Memory B cell (primary cell): ENCODE data around the gene PDCD6IP.
"Not testable (repeated sequence)": the region's sequence is repeated elsewhere in the genome, so short reads cannot be mapped to it uniquely, and the experiment has no call there.

ENCODE experiments used
- ATAC-seq: fragments of 150-1000 bp; cut with Tn5 transposase; 2 replicates; pipeline ENCODE4 v1.10.0; 2021; ENCODE audit warnings: low read depth, mild to moderate bottlenecking, moderate library complexity
- DNase-seq, 2 donors: peaks; one replicate each; pipeline ENCODE4 v3.0.0; 2022; ENCODE audit warnings: low spot score in 2 of 2
- H3K27ac Mint-ChIP-seq: one replicate; pipeline ENCODE4 v1.8.0; 2022; ENCODE audit warnings: mild to moderate bottlenecking, moderate library complexity, mixed read lengths
- H3K27me3 Mint-ChIP-seq: one replicate; pipeline ENCODE4 v1.8.0; 2022; ENCODE audit warnings: mixed read lengths
- H3K36me3 Mint-ChIP-seq: one replicate; pipeline ENCODE4 v1.8.0; 2022; ENCODE audit warnings: mild to moderate bottlenecking, mixed read lengths
- H3K4me1 Mint-ChIP-seq: one replicate; pipeline ENCODE4 v1.8.0; 2022; ENCODE audit warnings: mixed read lengths
- H3K4me3 Mint-ChIP-seq: one replicate; pipeline ENCODE4 v1.8.0; 2022; ENCODE audit warnings: mild to moderate bottlenecking, moderate library complexity, mixed read lengths
- H3K9me3 Mint-ChIP-seq: one replicate; pipeline ENCODE4 v1.8.0; 2022; ENCODE audit warnings: mixed read lengths

PDCD6IP gene, protein sequence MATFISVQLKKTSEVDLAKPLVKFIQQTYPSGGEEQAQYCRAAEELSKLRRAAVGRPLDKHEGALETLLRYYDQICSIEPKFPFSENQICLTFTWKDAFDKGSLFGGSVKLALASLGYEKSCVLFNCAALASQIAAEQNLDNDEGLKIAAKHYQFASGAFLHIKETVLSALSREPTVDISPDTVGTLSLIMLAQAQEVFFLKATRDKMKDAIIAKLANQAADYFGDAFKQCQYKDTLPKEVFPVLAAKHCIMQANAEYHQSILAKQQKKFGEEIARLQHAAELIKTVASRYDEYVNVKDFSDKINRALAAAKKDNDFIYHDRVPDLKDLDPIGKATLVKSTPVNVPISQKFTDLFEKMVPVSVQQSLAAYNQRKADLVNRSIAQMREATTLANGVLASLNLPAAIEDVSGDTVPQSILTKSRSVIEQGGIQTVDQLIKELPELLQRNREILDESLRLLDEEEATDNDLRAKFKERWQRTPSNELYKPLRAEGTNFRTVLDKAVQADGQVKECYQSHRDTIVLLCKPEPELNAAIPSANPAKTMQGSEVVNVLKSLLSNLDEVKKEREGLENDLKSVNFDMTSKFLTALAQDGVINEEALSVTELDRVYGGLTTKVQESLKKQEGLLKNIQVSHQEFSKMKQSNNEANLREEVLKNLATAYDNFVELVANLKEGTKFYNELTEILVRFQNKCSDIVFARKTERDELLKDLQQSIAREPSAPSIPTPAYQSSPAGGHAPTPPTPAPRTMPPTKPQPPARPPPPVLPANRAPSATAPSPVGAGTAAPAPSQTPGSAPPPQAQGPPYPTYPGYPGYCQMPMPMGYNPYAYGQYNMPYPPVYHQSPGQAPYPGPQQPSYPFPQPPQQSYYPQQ

DNA sequence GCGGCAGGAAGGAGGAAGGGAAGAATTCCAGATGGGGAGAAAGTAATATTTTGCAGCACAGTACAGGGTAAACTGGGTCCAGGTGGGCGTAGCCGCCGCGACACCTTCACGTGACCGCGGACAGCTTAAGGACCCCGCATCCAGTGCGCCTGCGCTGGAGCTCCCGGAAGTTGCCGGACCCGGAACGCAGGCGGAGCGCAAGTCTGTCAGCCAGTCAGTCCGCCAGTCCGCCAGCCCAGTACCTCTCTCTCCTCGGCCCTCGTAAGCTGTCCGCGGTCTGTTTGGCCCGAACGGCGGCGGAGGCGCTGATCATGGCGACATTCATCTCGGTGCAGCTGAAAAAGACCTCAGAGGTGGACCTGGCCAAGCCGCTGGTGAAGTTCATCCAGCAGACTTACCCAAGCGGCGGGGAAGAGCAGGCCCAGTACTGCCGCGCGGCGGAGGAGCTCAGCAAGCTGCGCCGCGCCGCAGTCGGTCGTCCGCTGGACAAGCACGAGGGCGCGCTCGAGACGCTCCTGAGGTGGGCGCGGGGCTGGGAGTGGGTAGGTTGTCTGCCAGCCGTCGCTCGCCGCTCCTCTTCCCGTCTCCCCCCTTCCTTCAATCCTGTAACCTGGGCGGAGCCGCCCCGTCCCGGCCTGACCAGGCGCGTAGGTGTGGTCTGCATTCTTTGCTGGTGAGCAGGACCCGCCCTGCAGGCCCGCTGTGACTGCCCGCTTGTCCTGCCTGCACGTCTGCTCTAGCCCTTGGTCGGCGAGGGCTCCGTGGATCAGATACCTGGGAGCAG lies at the start of gene PDCD6IP:
TSS of gene PDCD6IP (plus strand) at position 213 of the 784 bp plus-strand sequence. CDS start at position 312, 99 bp downstream.
- Mint-ChIP-seq H3K4me1 (peaks cover 32% of the 10 kb centered on the region), H3K9me3 (no peaks in the 10 kb centered on the region), H3K36me3 (peaks cover 7% of the 10 kb centered on the region), H3K27ac (peak within 1 kb of the TSS; percentile 92), H3K4me3 (peak within 1 kb of the TSS; percentile 100), H3K27me3 (no peaks in the 10 kb centered on the region)
- ATAC-seq (peak; percentile 85), DNase-seq (peak; percentile 85 to 92)

DNA sequence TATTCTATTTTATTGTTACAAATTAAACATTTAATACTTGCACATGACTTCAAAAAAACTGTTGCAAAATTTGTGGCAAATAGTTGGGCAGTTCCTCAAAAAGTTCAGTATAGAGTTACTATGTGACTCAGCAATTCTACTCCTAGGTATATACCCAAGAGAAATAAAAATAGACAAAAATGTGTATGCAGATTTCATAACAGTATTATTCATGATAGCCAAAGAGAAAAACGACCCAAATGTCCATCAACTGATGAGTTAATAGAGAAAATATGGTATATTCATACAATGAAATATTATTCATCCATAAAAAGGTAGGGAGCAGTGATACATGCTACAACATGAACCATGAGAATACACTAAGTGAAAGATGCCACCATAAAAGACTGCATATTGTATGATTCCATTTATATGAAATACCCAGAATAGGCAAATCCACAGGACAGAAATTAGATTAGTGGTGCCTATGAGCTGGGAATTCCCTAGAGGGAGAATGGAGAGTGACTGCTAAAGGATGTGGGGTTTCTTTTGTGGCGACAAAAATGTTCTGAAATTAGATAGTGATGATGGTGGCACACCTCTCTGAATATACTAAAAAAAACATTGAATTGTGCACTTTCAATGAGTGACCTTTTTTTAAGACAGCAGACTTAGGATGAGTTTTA lies 48.8 kb upstream of the PDCD6IP start:
- Mint-ChIP-seq H3K27ac (no peak overlapping the region), H3K36me3 (peaks cover 2% of the 10 kb centered on the region), H3K27me3 (peaks cover 2% of the 10 kb centered on the region), H3K9me3 (peaks cover 2% of the 10 kb centered on the region), H3K4me3 (no peak overlapping the region), H3K4me1 (no peaks in the 10 kb centered on the region)
- ATAC-seq = no peak
- no peak for DNase-seq

DNA sequence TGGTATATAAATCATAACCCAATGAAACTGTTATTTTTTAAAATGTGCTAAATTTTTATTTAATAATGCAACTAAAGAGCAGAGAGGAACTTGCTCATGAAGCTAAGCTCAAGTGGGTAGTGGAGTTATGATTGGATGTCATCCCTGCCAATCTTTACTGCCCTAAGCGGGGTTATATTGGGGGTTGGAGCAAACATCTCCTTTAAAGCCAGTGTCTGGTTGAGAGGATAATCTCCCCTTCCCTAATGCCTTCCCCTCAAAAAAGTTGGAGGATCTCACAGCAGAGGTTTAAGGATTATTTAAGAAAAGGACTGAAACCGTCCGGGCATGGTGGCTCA lies 48.2 kb upstream of the PDCD6IP start:
- Mint-ChIP-seq H3K4me3 (no peak overlapping the region), H3K27ac (no peak overlapping the region), H3K36me3 (peaks cover 5% of the 10 kb centered on the region), H3K4me1 (no peaks in the 10 kb centered on the region), H3K27me3 (peaks cover 2% of the 10 kb centered on the region), H3K9me3 (peaks cover 5% of the 10 kb centered on the region)
- ATAC-seq = no peak
- no peak for DNase-seq

DNA sequence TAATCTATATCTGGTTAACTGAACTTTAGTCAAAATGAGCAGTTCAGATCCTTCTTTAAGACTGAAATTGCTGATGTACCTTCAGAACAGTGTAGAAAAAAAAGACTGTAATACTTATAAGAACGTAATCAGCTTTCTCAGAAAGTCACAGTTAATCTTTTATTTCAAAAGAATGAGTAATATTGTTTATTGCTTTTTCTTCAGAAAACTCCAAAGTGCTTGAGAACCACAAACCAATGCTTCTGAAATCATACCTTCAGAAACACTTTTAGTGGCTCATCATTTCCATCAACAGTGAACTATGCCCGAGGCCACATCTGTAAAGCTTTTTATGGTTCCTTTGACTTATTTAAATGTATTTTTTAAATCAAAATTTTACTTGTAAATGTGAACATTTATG lies 47.1 kb upstream of the PDCD6IP start:
- Mint-ChIP-seq H3K36me3 (peaks cover 5% of the 10 kb centered on the region), H3K27ac (no peak overlapping the region), H3K4me3 (no peak overlapping the region), H3K4me1 (no peaks in the 10 kb centered on the region), H3K27me3 (peaks cover 1% of the 10 kb centered on the region), H3K9me3 (peaks cover 5% of the 10 kb centered on the region)
- DNase-seq = no peak
- ATAC-seq = no peak

DNA sequence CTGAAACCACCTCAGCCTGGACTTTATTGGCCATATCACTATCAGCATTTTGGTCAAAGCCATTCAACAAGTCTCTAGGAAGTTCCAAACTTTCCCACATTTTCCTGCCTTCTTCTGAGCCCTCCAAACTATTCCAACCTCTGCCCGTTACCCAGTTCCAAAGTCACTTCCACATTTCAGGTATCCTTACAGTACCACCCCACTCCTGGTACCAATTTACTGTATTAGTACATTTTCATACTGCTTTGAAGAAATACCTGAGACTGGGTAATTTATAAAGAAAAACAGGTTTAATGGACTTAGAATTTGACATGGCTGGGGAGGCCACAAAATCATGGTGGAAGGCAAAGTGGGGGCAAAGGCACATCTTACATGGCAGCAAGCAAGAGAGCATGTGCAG lies 44.0 kb upstream of the PDCD6IP start:
- not testable (repeated sequence) for H3K27ac Mint-ChIP-seq, H3K9me3 Mint-ChIP-seq, H3K4me1 Mint-ChIP-seq, H3K4me3 Mint-ChIP-seq, H3K36me3 Mint-ChIP-seq, DNase-seq, H3K27me3 Mint-ChIP-seq, ATAC-seq

DNA sequence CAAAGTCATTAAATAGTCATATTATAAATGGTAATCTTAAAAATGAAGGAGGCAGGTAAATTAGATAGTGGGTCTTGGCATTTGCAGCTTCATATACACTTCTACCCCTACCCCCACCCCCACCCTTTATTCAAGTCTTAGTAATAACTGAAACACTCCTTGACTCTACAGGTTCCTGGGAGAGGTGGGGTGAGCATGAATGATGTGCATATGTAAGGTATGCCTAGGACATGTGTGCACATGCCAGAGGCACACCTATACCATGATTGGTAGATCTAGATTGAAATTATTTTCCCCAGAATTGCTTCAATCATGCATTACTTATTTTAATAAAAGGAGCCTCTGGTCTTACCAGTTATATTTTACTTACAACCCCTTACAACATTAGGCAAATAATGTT lies 40.1 kb upstream of the PDCD6IP start:
- DNase-seq (no peak), ATAC-seq (no peak)
- Mint-ChIP-seq H3K4me3 (no peak overlapping the region), H3K36me3 (peaks cover 5% of the 10 kb centered on the region), H3K9me3 (peaks cover 5% of the 10 kb centered on the region), H3K27me3 (peaks cover 5% of the 10 kb centered on the region), H3K27ac (no peak overlapping the region), H3K4me1 (no peaks in the 10 kb centered on the region)

DNA sequence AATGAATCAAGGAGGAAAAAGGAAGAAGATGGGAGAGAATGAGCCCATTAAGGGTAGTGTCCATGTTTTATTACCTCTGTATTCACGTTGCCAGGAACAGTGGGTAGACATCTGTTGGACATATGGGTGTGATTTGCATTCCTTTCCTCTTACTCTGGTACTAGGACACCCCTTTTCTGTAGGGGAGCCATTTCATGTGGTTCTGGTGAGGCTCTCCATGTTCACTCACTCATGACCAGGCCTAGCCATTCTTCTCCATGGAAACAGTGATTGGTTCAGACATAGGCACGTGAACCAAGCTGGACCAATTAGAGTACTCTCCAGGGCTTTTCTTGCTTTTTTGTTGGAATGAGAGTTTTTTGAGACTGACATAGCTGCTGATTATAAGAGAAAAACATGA lies 39.6 kb upstream of the PDCD6IP start:
- no peak for DNase-seq
- H3K36me3 Mint-ChIP-seq = peaks cover 5% of the 10 kb centered on the region
- no peak overlapping the region for H3K27ac Mint-ChIP-seq
- ATAC-seq = no peak
- H3K4me3 Mint-ChIP-seq = no peak overlapping the region
- H3K4me1 Mint-ChIP-seq = no peaks in the 10 kb centered on the region
- peaks cover 5% of the 10 kb centered on the region for H3K9me3 Mint-ChIP-seq
- peaks cover 7% of the 10 kb centered on the region for H3K27me3 Mint-ChIP-seq

DNA sequence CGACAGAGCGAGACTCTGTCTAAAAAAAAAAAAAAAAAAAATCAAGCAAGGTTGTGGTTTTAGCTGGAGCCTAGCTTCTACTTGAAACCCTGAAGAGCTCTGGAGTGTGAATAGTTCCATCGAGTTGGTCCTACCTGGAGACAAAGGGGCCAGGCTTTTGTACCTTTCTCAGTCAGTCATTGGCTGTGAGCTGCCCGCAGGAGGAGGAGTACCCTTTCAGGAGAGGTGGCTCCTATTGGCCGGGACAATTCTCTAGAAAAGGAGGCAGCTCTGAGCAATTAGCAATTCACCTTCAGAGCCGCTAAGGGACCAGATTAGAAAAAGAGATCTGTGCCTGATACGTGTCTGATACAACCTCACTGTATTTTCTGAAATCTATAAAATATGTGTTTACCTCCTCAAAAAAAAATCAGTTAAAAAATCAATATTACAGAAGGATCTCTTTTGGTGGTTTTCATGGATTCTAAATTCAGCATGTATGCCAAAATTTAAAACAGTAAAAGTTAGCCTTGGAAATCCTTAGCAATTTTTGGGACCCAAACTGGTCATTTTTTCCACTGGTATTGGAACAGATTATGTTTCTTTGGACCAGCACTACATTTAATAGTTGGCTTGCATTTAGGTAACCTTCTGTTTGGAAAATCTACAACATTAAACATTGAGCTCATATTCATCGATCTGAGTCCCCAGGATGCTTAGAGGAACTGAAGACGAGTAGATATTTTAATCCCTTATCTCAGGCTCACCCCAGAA lies 29.7 kb upstream of the PDCD6IP start:
- peaks cover 3% of the 10 kb centered on the region for H3K27me3 Mint-ChIP-seq
- no peaks in the 10 kb centered on the region for H3K36me3 Mint-ChIP-seq
- DNase-seq (no peak), ATAC-seq (no peak)
- no peaks in the 10 kb centered on the region for H3K9me3 Mint-ChIP-seq
- no peak overlapping the region for H3K27ac Mint-ChIP-seq
- no peaks in the 10 kb centered on the region for H3K4me1 Mint-ChIP-seq
- no peak overlapping the region for H3K4me3 Mint-ChIP-seq

DNA sequence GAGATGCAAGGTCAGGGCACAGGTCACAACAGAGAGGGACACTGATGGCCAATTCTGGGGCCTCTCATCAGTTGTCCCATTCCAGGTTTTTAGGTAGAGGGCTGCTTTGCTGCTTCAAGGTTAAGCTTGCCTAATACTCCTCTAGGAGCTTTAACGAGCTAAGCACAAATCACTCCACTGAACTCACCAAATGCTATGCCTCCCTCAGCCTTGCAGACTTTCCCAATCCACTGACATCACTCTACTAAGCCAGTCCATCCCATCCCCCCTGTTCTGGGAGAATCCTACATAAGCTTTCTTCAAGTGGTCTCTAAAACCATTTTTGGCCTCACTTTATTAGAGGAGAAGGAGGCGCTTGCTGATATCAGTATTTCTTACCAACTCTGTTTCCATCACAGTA lies 24.8 kb upstream of the PDCD6IP start:
- H3K36me3 Mint-ChIP-seq = no peaks in the 10 kb centered on the region
- H3K4me3 Mint-ChIP-seq = no peak overlapping the region

DNA sequence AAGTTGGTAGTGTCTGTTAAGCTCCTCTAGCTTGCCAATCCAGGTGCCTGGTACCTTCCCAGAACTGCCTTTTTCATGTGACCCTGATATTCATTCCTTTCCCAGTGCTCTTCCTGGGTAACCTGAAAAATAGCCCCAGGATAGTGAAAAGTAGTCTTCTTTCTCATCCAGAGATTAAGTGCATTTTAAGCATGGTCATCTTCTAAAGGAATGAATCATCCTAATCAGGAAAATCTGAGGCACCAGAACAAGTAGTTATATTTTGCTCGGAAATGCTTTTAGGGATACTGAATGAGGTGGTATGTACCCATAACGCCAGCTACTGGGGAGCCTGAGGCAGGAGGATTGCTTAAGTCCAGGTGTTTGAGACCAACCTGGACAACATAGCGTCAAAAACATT lies 23.1 kb upstream of the PDCD6IP start:
- H3K4me1 Mint-ChIP-seq = no peaks in the 10 kb centered on the region
- no peak for ATAC-seq
- DNase-seq = no peak
- H3K4me3 Mint-ChIP-seq = no peak overlapping the region
- no peak overlapping the region for H3K27ac Mint-ChIP-seq
- H3K36me3 Mint-ChIP-seq = no peaks in the 10 kb centered on the region
- H3K9me3 Mint-ChIP-seq = no peaks in the 10 kb centered on the region
- no peaks in the 10 kb centered on the region for H3K27me3 Mint-ChIP-seq

More for the DNA sequence above, 24.8 kb upstream of the PDCD6IP start:
- Mint-ChIP-seq H3K27ac (no peak overlapping the region), H3K4me1 (no peaks in the 10 kb centered on the region), H3K9me3 (no peaks in the 10 kb centered on the region), H3K27me3 (no peaks in the 10 kb centered on the region)
- ATAC-seq (no peak), DNase-seq (no peak)

DNA sequence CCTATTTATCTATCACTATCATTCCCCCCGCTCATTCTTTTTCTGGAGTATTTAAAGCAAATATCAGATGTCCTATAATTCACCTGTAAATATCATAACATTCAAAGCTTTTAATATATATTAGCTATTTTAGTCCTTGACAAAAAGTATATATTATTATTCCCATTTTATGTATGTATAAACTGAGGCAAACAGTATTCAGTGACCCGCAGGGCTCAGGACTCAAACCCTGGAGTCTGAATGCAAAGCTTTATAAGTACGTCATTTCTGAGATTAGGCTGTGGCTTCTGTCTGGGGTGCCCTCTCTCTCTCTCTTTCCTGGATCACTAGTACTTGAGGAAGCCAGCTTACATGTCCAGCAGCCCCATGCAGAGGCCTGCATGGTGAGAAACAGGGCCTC lies 20.4 kb upstream of the PDCD6IP start:
- no peaks in the 10 kb centered on the region for H3K27me3 Mint-ChIP-seq
- H3K4me1 Mint-ChIP-seq = no peaks in the 10 kb centered on the region
- H3K36me3 Mint-ChIP-seq = no peaks in the 10 kb centered on the region
- no peaks in the 10 kb centered on the region for H3K9me3 Mint-ChIP-seq
- no peak overlapping the region for H3K27ac Mint-ChIP-seq
- no peak for DNase-seq
- no peak overlapping the region for H3K4me3 Mint-ChIP-seq
- ATAC-seq = no peak

DNA sequence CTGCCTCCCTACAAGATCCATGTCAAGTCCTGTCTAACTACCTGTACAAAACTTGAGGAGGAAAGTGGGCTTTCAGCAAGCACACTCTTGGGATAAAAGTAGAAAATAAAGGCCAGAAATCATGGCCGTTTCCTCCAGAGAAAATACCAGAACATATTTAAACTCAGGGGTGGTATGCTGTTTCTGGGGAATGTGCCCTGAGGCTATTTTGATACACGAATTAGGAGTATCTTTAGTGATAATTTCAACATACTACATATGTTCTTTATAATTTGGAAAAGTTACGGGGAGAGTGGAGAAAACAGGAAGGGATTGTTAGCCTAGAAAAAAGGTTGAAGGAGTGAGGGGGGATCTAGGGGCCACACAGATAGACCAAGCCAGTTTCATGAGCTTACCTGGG lies 18.7 kb upstream of the PDCD6IP start:
- Mint-ChIP-seq H3K27me3 (no peaks in the 10 kb centered on the region), H3K27ac (no peak overlapping the region), H3K36me3 (no peaks in the 10 kb centered on the region), H3K9me3 (no peaks in the 10 kb centered on the region), H3K4me3 (no peak overlapping the region), H3K4me1 (no peaks in the 10 kb centered on the region)
- no peak for DNase-seq
- ATAC-seq = no peak

DNA sequence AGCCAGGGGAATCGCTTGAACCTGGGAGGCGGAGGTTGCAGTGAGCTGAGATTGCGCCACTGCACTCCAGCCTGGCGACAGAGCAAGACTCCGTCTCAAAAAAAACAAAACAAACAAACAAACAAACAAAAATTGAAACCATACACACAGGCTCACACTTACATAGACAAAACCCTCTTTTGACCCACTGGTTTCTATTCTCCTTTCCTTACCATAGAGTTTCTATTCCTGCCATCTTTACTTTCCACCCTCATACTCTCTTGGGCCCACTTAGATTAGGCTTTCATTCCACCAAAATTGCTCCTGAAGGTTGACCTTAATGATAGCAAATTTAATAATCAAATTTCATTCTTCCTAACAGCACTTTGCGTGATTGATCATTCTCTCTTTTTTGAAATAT lies 17.0 kb upstream of the PDCD6IP start:
- not testable (repeated sequence) for H3K9me3 Mint-ChIP-seq, H3K4me1 Mint-ChIP-seq, DNase-seq, H3K27me3 Mint-ChIP-seq, H3K27ac Mint-ChIP-seq, ATAC-seq, H3K36me3 Mint-ChIP-seq, H3K4me3 Mint-ChIP-seq
